Chondrocyte (in vitro differentiated cells): ENCODE measurements around the gene ASCC3. TPM values are rescaled to one million over a fixed set of nuclear protein-coding genes. Genes with fewer than 3 reads are reported as not detected.

ENCODE experiments used
- DNase-seq: peaks from one replicate; pipeline ENCODE4 v3.0.0; 2021; ENCODE audit warnings: mixed read lengths, low spot score
- H3K27ac Mint-ChIP-seq: one replicate; pipeline ENCODE4 v1.8.0; 2021; ENCODE audit warnings: mild to moderate bottlenecking, moderate library complexity, mixed read lengths; ENCODE audit not compliant: unreplicated experiment
- H3K27me3 Mint-ChIP-seq: 2 replicates; pipeline ENCODE4 v1.8.0; 2021; ENCODE audit warnings: low read depth, mixed read lengths
- H3K36me3 Mint-ChIP-seq: 2 replicates; pipeline ENCODE4 v1.8.0; 2021; ENCODE audit warnings: low read depth, mixed read lengths
- H3K4me1 Mint-ChIP-seq: 2 replicates; pipeline ENCODE4 v1.8.0; 2021; ENCODE audit warnings: low read depth, mild to moderate bottlenecking, mixed read lengths
- H3K4me3 Mint-ChIP-seq: one replicate; pipeline ENCODE4 v1.8.0; 2021; ENCODE audit warnings: mild to moderate bottlenecking, moderate library complexity, mixed read lengths; ENCODE audit not compliant: unreplicated experiment
- H3K9me3 Mint-ChIP-seq: 2 replicates; pipeline ENCODE4 v1.8.0; 2021; ENCODE audit warnings: low read depth, mixed read lengths
- total RNA-seq: library from RNA; stranded (reverse); gene quantifications from 3 replicates; pipeline ENCODE4 v1.2.1, GENCODE V29; 2021
- TF ChIP-seq, protein P1 (sequence below): fragments of 200-600 bp; sonication (generic); IDR thresholded peaks from 2 replicates; pipeline ENCODE4 v1.5.0; 2021; ENCODE audit warnings: antibody characterized with exemption, mild to moderate bottlenecking, moderate library complexity

Gene ASCC3
- total RNA-seq, 1 donor from 2014 or later: 54.3 TPM

DNA sequence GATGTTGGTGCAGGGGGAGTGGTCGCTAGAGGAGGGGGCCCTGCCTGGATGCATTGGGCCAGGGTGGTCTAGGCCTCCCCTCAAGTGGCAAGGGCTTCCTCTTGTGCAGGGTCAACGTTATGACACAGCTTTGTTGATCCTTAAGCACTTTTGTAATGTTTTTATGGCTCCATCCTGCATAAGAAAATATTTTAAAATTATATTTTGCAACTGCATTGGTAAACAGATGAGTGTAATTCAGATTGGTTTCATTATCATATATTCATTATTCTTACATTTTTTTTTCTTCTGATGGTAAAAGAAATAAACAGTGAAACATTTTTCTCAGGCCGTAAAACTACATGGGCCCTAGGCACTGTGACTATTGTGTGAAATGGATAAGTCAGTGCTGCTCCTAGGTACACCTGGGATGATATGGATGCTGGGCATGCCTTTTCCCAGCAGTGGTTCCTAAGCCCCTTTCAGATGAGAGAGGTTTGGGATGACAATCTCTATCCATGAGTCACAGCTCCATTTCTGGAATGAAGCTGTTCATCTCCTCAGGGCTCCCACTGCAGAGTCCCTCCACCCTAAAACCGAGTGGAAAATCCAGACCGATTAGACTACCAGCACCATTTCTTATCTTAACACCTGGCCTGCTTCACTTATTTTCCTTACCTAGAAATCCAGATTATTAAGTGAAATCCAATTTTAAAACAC, 410.6 kb downstream of the ASCC3 start:
- Mint-ChIP-seq H3K27ac (no peak overlapping the region), H3K27me3 (peaks cover 34% of the 10 kb centered on the region), H3K4me3 (no peak overlapping the region), H3K36me3 (peaks cover 2% of the 10 kb centered on the region), H3K9me3 (no peaks in the 10 kb centered on the region), H3K4me1 (peaks cover 7% of the 10 kb centered on the region)
- DNase-seq: no peak
- TF ChIP-seq, protein P1, sequence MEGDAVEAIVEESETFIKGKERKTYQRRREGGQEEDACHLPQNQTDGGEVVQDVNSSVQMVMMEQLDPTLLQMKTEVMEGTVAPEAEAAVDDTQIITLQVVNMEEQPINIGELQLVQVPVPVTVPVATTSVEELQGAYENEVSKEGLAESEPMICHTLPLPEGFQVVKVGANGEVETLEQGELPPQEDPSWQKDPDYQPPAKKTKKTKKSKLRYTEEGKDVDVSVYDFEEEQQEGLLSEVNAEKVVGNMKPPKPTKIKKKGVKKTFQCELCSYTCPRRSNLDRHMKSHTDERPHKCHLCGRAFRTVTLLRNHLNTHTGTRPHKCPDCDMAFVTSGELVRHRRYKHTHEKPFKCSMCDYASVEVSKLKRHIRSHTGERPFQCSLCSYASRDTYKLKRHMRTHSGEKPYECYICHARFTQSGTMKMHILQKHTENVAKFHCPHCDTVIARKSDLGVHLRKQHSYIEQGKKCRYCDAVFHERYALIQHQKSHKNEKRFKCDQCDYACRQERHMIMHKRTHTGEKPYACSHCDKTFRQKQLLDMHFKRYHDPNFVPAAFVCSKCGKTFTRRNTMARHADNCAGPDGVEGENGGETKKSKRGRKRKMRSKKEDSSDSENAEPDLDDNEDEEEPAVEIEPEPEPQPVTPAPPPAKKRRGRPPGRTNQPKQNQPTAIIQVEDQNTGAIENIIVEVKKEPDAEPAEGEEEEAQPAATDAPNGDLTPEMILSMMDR: no peak

DNA sequence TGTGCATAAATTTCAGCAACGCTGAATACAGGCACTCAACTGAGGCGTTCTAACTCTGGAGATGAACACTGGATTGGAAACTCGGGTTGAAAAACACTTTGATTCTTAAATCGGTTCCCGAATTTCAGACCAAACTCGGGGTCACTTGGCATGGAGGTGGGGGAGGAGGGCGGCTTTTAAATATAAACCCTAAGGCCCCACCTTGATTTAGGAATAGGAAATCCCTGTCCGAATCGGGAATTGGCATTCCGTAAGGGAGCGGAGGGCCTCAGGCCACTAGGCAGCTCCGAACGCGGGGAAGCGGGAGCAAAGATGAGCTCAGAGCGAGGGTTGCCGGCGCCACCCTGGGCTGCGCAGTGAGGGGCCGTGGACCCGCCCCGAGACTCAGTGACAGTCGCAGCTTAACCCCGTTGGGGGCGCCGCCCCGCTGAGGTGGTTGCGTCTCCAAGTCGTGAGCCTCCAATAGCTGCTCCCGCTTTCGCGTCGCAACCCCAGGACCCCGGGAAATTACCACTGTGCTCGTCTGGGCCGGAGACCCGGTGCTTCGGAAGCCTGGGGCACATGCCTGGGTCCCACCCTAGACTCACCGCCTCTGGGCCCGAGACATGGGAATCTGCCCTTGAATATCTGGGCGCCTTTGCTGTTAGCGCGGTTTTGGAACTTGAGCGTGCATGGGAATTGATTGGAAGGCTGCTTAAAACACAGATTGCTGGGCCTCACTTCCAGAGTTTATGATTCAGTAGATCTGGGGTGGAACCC, 411.8 kb downstream of the ASCC3 start:
- Mint-ChIP-seq H3K36me3 (peaks cover 3% of the 10 kb centered on the region), H3K27ac (no peak overlapping the region), H3K9me3 (no peaks in the 10 kb centered on the region), H3K4me3 (no peak overlapping the region), H3K27me3 (peaks cover 41% of the 10 kb centered on the region), H3K4me1 (peaks cover 12% of the 10 kb centered on the region)
- DNase-seq: no peak
- TF ChIP-seq, protein P1: no peak

DNA sequence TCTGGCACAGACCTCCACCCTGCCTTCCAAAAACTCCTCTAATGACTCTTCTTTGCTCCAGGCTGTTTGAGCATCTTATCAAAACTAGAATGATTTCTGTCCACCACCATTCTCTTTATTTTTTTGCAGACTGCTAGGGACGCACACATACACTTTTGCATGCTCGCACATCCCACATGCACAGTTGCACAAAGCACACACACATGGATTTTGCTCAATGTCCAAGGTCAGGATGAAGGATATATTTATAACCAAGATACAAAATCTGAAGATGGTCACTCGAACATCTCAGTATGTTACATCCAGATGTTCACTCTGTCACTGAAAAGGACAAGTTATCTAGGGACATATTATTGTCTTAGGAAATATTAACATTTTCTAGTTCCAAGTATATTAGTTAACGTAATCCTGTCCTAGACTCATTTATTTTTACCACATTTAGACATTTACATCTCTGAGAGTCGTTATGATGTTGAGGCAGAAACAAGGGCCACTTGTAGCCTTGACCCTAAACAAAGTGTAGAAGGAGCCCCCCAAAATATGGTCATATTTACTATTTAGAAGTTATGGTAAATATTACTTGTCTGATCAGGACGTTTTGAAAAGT, 413.0 kb downstream of the ASCC3 start:
- Mint-ChIP-seq H3K4me3 (no peak overlapping the region), H3K27me3 (peaks cover 52% of the 10 kb centered on the region), H3K27ac (no peak overlapping the region), H3K9me3 (no peaks in the 10 kb centered on the region), H3K36me3 (peaks cover 3% of the 10 kb centered on the region), H3K4me1 (peaks cover 15% of the 10 kb centered on the region)
- TF ChIP-seq, protein P1: no peak
- DNase-seq: no peak

DNA sequence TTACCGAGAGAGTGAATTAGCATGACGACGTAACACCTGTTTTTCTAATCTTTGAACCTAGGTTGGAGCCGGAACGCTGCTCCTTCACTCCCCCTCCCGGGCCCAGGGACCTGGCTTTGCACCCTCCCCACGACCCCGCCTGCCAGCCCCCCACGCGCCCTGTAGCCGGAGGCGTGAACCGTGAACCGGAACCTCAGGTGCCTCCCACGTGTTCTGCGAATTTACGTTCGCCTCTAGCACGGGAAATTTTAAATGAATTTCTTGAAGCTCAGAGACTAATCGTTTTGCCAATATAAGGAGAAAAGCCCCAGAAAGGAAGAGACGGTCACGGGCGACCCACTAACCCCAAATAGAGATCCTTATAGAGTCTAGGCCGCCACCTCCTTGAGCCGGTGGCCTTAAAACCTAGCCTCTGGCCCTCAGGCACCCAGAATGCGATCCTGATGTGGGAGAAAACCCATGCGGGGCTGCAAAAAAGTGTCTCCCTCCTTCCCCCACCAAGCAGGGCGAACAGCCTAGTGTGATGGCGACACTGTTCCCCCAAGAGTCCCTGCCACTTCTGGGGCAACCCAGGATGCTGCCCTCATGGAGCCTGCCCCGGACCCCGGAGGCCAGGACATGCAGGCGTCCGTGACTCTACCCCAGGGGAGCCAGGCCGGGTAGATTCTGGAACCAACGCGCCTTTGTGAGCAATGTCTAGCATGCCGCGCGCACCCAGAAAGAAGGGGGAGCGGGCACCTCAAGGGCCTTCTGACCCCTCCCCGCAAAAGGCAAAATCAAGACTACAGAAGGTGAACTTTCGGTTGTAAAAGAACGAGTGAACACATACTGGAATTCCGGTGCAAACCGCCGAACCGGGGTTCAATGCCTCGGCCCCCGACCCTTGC, 413.8 kb downstream of the ASCC3 start:
- H3K36me3 Mint-ChIP-seq: peaks cover 6% of the 10 kb centered on the region
- peaks cover 15% of the 10 kb centered on the region for H3K4me1 Mint-ChIP-seq
- TF ChIP-seq, protein P1: no peak
- H3K27me3 Mint-ChIP-seq: peaks cover 58% of the 10 kb centered on the region
- no peak for DNase-seq
- no peak overlapping the region for H3K4me3 Mint-ChIP-seq
- no peaks in the 10 kb centered on the region for H3K9me3 Mint-ChIP-seq
- H3K27ac Mint-ChIP-seq: no peak overlapping the region
